K562 (cell line): ENCODE results near the gene SDE2. TPM values are rescaled to one million over a fixed set of nuclear protein-coding genes. Genes with fewer than 3 reads are reported as not detected.

ENCODE experiments used
- CEBPG ChIP-seq, 3 experiments: fragments of 200-800 bp in 1 of 3; sonication (Bioruptor generic) in 1 of 3; sonication (generic) in 1 of 3; formaldehyde crosslinking in 1 of 3; IDR thresholded peaks in 2 of 3; conservative IDR thresholded peaks in 1 of 3; 2 replicates each; pipeline versions ENCODE4 v1.6.1 to v1.8.0; 2016 to 2022; ENCODE audit warnings: missing compliant biosample characterization in 2 of 3, missing genetic modification characterization in 2 of 3, mild to moderate bottlenecking in 1 of 3, missing genetic modification reagents in 1 of 3
- ETV1 ChIP-seq: fragments of 450-650 bp; conservative IDR thresholded peaks from 2 replicates; pipeline ENCODE4 v1.6.1; 2016; ENCODE audit warnings: missing genetic modification characterization, control low read depth, low read depth, missing compliant biosample characterization
- EZH2 ChIP-seq: IDR thresholded peaks from 2 replicates; pipeline ENCODE4 v1.6.1; 2012; ENCODE audit warnings: low read depth, mild to moderate bottlenecking, inconsistent platforms, low read length, borderline replicate concordance
- NONO ChIP-seq, 2 experiments: fragments of 200-400 bp in 1 of 2; fragments of 450-650 bp in 1 of 2; formaldehyde crosslinking in 1 of 2; IDR thresholded peaks; 2 replicates each; pipeline ENCODE4 v1.6.1; 2017; ENCODE audit warnings: low read depth in 2 of 2, mild to moderate bottlenecking in 2 of 2, moderate library complexity in 2 of 2, low read length in 1 of 2
- RFX7 ChIP-seq: fragments of 250-450 bp; sonication (Bioruptor Pico); IDR thresholded peaks from 2 replicates; pipeline ENCODE4 v1.5.1; 2021; ENCODE audit warnings: mild to moderate bottlenecking
- WHSC1 ChIP-seq: IDR thresholded peaks from one replicate; pipeline ENCODE4 v1.6.1; 2012; ENCODE audit warnings: low read length, control low read depth, inconsistent platforms
- ZNF184 ChIP-seq: sonication (generic); formaldehyde crosslinking; IDR thresholded peaks from 2 replicates; pipeline ENCODE4 v1.5.0; 2020; ENCODE audit warnings: missing genetic modification reagents
- ZNF583 ChIP-seq: fragments of 250-450 bp; sonication (Bioruptor Pico); IDR thresholded peaks from 2 replicates; pipeline ENCODE4 v1.4.0; 2020
- polyA plus RNA-seq, 8 experiments: library from polyadenylated mRNA; depleted of rRNA in 4 of 8; stranded (reverse) in 5 of 8; unstranded in 3 of 8; fragments of >200 nt; fragmentation: Nextera tagmentation in 2 of 8; fragmentation: Illumina TruSeq in 1 of 8; extraction: Ambion mirVana in 2 of 8; extraction: Trizol in 1 of 8; gene quantifications; 2 replicates each; pipeline versions ENCODE4 v1.2.1 to v1.2.3, GENCODE V29; 2011 to 2014; ENCODE audit warnings: inconsistent platforms in 1 of 8, missing spikeins in 1 of 8
- total RNA-seq, 7 experiments: library from RNA; depleted of rRNA in 6 of 7; stranded (reverse); fragments of >200 nt in 6 of 7; fragmentation: Illumina TruSeq in 2 of 7; extraction: Trizol in 2 of 7; gene quantifications; 2 replicates each; pipeline versions ENCODE4 v1.2.1 to v1.2.3, GENCODE V29; 2011 to 2021; ENCODE audit warnings: low replicate concordance in 1 of 7
- TF ChIP-seq, protein P1 (sequence below): fragments of 250-450 bp; sonication (Bioruptor Pico); IDR thresholded peaks from 2 replicates; pipeline ENCODE4 v1.4.0; 2020; ENCODE audit warnings: mild to moderate bottlenecking
- TF ChIP-seq, protein P2 (sequence below): fragments of 200-800 bp; sonication (Bioruptor generic); IDR thresholded peaks from 2 replicates; pipeline ENCODE4 v1.6.1; 2017; ENCODE audit warnings: missing genetic modification characterization, missing compliant biosample characterization
- TF ChIP-seq, protein P3 (sequence below): fragments of 250-450 bp; sonication (Bioruptor Pico); IDR thresholded peaks from 2 replicates; pipeline ENCODE4 v1.5.0; 2021; ENCODE audit warnings: mild to moderate bottlenecking, borderline replicate concordance
- TF ChIP-seq, protein P4 (sequence below), 3 experiments: fragments of 200-800 bp in 1 of 3; fragments of 250-450 bp in 1 of 3; fragments of 450-650 bp in 1 of 3; sonication (Bioruptor Pico) in 1 of 3; sonication (Bioruptor generic) in 1 of 3; formaldehyde crosslinking in 1 of 3; IDR thresholded peaks; 2 replicates each; pipeline versions ENCODE4 v1.6.1 to v1.8.0; 2016 to 2022; ENCODE audit warnings: mild to moderate bottlenecking in 2 of 3, missing genetic modification characterization in 2 of 3, missing compliant biosample characterization in 1 of 3, moderate library complexity in 1 of 3
- TF ChIP-seq, protein P5 (sequence below): fragments of 250-450 bp; sonication (Bioruptor Pico); IDR thresholded peaks from 2 replicates; pipeline ENCODE4 v1.8.0; 2021; ENCODE audit warnings: moderate library complexity, mild to moderate bottlenecking, inconsistent platforms
- TF ChIP-seq, protein P6 (sequence below): sonication (generic); formaldehyde crosslinking; IDR thresholded peaks from 2 replicates; pipeline ENCODE4 v1.8.1; 2023; ENCODE audit warnings: mild to moderate bottlenecking, missing genetic modification reagents

SDE2 gene
- total and polyA plus RNA-seq, 9 of the 15 experiments (the other 6 are each of a cell fraction or from before 2014, with no cell fraction given): 14.3 to 62.3 (median 46.0) TPM

DNA sequence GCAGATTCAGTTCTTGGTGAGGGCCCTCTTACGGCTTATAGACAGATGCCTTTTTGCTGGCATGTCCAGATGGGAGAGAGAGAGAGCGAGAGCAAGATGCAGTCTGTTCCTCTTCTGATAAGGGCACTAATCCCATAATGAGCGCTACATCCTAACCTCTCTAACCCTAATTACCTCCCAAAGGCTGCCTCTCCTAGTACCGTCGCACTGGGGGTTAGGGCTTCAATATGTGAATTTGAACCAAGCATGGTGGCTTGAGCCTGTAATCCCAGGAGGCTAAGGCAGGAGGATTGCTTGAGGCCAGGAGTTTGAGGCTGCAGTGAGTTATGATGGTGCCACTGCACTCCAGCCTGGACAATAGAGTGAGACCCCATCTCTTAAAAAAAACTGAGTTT lies 10.5 kb upstream of the SDE2 start (continued):
- TF ChIP-seq, protein P1, sequence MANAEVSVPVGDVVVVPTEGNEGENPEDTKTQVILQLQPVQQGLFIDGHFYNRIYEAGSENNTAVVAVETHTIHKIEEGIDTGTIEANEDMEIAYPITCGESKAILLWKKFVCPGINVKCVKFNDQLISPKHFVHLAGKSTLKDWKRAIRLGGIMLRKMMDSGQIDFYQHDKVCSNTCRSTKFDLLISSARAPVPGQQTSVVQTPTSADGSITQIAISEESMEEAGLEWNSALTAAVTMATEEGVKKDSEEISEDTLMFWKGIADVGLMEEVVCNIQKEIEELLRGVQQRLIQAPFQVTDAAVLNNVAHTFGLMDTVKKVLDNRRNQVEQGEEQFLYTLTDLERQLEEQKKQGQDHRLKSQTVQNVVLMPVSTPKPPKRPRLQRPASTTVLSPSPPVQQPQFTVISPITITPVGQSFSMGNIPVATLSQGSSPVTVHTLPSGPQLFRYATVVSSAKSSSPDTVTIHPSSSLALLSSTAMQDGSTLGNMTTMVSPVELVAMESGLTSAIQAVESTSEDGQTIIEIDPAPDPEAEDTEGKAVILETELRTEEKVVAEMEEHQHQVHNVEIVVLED (CRISPR knock-in tag): no peak
- TF ChIP-seq NONO (IDR thresholded peaks at IDR 0.05; ENCODE audit: low read depth in 2 of 2, low read length in 1 of 2): no peak
- TF ChIP-seq RFX7: no peak
- TF ChIP-seq, protein P2, sequence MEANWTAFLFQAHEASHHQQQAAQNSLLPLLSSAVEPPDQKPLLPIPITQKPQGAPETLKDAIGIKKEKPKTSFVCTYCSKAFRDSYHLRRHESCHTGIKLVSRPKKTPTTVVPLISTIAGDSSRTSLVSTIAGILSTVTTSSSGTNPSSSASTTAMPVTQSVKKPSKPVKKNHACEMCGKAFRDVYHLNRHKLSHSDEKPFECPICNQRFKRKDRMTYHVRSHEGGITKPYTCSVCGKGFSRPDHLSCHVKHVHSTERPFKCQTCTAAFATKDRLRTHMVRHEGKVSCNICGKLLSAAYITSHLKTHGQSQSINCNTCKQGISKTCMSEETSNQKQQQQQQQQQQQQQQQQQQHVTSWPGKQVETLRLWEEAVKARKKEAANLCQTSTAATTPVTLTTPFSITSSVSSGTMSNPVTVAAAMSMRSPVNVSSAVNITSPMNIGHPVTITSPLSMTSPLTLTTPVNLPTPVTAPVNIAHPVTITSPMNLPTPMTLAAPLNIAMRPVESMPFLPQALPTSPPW: peak; percentile 56
- TF ChIP-seq ZNF184 (CRISPR knock-in tag): no peak
- no peak for TF ChIP-seq WHSC1
- TF ChIP-seq, protein P3, sequence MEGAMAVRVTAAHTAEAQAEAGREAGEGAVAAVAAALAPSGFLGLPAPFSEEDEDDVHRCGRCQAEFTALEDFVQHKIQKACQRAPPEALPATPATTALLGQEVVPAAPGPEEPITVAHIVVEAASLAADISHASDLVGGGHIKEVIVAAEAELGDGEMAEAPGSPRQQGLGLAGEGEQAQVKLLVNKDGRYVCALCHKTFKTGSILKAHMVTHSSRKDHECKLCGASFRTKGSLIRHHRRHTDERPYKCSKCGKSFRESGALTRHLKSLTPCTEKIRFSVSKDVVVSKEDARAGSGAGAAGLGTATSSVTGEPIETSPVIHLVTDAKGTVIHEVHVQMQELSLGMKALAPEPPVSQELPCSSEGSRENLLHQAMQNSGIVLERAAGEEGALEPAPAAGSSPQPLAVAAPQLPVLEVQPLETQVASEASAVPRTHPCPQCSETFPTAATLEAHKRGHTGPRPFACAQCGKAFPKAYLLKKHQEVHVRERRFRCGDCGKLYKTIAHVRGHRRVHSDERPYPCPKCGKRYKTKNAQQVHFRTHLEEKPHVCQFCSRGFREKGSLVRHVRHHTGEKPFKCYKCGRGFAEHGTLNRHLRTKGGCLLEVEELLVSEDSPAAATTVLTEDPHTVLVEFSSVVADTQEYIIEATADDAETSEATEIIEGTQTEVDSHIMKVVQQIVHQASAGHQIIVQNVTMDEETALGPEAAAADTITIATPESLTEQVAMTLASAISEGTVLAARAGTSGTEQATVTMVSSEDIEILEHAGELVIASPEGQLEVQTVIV (CRISPR knock-in tag): no peak
- no peak for TF ChIP-seq CEBPG (CRISPR knock-in tag; IDR thresholded peaks at IDR 0.05)
- TF ChIP-seq CEBPG (tag; conservative IDR thresholded peaks at IDR 0.05 in 1 of 2, IDR thresholded peaks at IDR 0.05 in 1 of 2): no peak
- no peak for TF ChIP-seq EZH2
- TF ChIP-seq, protein P4, sequence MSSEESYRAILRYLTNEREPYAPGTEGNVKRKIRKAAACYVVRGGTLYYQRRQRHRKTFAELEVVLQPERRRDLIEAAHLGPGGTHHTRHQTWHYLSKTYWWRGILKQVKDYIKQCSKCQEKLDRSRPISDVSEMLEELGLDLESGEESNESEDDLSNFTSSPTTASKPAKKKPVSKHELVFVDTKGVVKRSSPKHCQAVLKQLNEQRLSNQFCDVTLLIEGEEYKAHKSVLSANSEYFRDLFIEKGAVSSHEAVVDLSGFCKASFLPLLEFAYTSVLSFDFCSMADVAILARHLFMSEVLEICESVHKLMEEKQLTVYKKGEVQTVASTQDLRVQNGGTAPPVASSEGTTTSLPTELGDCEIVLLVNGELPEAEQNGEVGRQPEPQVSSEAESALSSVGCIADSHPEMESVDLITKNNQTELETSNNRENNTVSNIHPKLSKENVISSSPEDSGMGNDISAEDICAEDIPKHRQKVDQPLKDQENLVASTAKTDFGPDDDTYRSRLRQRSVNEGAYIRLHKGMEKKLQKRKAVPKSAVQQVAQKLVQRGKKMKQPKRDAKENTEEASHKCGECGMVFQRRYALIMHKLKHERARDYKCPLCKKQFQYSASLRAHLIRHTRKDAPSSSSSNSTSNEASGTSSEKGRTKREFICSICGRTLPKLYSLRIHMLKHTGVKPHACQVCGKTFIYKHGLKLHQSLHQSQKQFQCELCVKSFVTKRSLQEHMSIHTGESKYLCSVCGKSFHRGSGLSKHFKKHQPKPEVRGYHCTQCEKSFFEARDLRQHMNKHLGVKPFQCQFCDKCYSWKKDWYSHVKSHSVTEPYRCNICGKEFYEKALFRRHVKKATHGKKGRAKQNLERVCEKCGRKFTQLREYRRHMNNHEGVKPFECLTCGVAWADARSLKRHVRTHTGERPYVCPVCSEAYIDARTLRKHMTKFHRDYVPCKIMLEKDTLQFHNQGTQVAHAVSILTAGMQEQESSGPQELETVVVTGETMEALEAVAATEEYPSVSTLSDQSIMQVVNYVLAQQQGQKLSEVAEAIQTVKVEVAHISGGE (CRISPR knock-in tag; IDR thresholded peaks at IDR 0.05): no peak
- peak; percentile 30; the same call in 1 of the 2 replicates for TF ChIP-seq ETV1 (tag)
- TF ChIP-seq, protein P5, sequence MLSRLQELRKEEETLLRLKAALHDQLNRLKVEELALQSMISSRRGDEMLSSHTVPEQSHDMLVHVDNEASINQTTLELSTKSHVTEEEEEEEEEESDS (CRISPR knock-in tag): no peak
- TF ChIP-seq ZNF583 (CRISPR knock-in tag): no peak; the same call in 1 of the 2 replicates
- TF ChIP-seq, protein P6, sequence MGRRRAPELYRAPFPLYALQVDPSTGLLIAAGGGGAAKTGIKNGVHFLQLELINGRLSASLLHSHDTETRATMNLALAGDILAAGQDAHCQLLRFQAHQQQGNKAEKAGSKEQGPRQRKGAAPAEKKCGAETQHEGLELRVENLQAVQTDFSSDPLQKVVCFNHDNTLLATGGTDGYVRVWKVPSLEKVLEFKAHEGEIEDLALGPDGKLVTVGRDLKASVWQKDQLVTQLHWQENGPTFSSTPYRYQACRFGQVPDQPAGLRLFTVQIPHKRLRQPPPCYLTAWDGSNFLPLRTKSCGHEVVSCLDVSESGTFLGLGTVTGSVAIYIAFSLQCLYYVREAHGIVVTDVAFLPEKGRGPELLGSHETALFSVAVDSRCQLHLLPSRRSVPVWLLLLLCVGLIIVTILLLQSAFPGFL: no peak
